GM21786 (cell line): ENCODE data around the gene GAS6.
"Not testable (repeated sequence)": the region's sequence is repeated elsewhere in the genome, so short reads cannot be mapped to it uniquely, and the experiment has no call there.

Source experiments
- ATAC-seq: cut with Tn5 transposase; IDR thresholded peaks from one replicate; pipeline ENCODE4 v1.9.1; 2021; ENCODE audit not compliant: unreplicated experiment

Gene GAS6

GRCh38 chr13:113863524-113864272, at the start of gene GAS6:
GAS6 (minus strand) TSS chr13:113864076; CDS start chr13:113863920, 156 bp downstream.
- ATAC-seq = no peak

DNA sequence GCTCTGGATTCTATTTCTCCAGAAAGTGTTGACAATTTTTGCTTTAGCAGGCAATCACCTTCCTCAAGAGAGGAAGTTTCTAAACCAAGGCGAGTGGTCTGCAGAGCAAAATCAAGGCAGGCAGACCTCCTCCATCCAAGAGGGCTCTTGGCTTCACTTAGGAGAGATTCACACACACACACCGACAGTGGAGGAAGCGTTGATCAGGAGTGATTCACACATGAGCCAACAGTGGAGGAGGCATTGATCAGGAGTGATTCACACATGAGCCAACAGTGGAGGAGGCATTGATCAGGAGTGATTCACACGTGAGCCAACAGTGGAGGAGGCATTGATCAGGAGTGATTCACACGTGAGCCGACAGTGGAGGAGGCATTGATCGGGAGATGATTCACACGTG, 49.5 kb upstream of the GAS6 start:
- ATAC-seq = not testable (repeated sequence)

- ATAC-seq = no peak
Measured at GRCh38 chr13:113912596-113912995, 48.7 kb upstream of the GAS6 start.

DNA sequence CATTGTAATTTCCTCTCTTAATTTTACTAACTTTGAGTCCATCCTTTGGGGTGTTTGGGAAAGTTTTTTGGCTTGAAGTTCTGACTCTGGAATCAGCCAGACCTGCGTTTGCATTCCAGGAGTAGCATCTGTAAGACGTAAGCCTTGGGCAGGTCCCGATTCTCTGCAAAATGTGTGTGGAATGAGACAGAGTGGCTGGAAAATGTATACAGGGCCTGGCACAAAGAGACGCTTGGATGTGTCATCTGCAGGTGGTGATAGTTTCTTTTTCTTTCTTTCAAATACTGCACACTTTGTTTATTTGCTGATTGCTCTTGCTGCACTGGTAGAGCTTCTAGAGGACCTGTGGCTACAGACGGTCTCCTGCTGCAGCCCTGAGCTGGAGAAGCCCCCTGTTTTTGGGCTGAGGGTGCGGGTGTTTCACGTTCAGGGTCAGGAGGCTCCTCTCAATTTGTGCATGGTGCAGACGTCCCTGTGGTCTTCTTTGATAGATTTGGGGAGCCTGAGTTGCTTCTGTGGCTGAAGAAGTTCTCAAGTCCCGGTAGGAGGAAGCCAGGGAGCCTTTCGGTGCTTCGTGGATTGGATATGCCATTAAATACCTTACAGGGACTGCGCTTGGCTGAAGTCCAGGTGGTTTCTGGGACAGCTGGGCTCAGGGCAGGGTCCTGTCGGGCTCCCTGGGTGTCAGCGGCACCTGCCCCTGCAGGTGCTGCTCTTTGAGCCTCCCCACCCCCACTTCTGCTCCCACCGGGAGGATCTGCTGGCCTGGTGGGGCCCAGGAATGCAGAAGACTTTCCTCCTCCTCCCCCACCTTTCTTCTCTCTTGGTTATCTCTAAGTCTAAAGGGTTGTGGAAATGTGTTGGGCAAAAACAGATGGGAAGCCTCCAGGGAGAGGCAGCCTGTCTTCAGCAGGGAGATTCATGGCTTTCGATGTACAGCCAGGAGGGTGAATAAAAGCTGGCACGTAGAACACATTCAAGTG, 44.0 kb upstream of the GAS6 start:
- no peak for ATAC-seq

DNA sequence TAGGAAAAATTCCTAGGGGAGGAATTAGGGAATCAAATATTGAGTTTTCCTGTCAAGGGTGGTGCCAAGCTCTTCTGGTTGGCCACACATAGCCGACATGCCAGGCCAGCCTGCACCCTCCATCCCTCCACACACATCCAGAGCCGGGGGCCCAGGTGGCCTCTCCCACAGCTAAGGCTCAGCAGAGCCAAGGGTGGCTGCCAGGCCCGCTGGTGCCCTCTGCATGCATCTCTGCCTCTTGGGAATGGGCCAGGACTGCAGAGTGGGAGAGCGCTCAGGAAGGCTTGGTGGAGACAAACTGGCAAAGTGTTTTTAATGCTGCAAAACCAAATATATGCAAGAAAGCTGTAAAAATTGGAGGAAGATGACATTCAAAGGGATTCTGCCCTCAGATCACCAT, 42.7 kb upstream of the GAS6 start:
- no peak for ATAC-seq

- ATAC-seq = no peak
Measured at GRCh38 chr13:113905942-113906341, 42.1 kb upstream of the GAS6 start.

- ATAC-seq = no peak
Measured at GRCh38 chr13:113905018-113905417, 41.1 kb upstream of the GAS6 start.

GRCh38 chr13:113904411-113904810, 40.5 kb upstream of the GAS6 start:
- ATAC-seq = no peak

GRCh38 chr13:113903912-113904311, 40.0 kb upstream of the GAS6 start:
- ATAC-seq = no peak

DNA sequence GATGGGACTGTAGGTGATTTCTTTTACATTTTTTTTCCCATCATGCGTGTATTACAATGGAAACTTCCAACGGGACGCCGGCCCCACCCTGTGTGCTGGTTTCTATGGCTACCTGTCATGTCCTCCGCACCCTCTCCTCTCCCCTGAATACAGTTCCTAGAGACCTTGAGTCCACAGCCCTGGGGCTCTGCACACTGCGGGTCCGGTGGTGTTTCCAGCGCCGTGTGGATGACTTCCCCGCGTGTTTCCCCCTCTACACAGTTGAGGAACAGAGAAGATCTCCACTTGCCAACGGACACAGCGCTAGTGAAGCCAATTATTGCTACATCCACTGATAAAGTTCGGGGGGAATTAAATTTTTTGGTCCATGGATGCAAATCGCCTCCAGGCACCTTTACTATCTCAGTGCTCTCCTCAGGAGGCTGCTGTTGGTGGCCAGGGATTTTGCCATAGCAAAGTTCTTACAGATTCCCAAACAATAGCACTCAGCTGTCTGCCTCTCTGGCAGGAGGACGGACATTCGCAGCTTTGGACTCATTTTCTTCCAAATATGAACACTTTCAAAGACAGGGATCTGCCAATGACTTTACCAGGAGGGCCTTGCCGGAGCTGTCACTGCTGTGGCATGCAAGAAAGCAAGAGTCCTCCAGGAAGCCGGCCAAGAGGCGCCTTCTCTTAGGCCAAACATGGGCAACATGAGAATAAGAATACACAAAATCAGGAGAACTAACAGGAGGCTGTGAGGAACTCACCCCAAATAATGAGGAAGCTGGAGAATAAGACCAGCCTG, 39.3 kb upstream of the GAS6 start:
- no peak for ATAC-seq

- ATAC-seq = no peak
Measured at GRCh38 chr13:113902481-113902880, 38.6 kb upstream of the GAS6 start.

DNA sequence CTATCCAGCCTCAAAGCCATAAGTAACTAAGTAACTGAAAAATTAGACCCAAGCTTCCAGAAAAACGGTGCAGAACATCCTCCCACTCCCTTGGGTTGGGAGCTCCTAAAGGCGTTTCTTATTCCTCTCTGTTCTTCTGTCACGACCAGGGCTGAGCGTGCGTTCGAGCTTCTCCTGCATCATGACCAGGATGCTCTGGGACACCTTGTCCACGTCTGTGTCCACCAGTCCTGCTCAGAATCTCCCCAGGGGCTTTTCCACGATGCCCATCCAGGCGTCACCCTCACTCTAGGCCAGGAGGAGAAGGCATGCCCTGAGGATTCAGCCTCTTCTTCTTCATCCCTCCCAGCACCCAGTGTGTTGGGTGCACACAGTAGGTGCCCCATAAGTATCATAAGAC, 37.8 kb upstream of the GAS6 start:
- no peak for ATAC-seq

DNA sequence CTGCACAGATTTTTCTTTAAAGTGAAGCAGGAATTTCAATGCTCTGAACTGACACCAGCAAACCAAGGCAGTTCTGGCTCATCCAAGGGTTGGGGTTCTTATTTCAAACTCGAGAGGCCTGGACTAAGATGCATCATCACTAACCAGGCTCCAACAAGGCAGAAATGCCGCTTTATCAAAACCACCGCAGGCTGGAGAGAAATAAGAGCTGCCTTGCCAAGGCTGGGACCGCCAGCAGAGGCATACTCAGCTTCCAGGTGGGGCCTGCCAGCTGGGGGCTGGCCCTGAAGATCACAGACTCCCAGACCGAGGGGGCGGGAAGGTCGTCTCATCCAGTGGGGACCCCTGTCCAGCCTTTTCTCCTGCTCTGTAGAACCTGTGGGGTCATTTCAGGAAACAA, 37.4 kb upstream of the GAS6 start:
- no peak for ATAC-seq

GRCh38 chr13:113900646-113901045, 36.8 kb upstream of the GAS6 start:
- no peak for ATAC-seq

DNA sequence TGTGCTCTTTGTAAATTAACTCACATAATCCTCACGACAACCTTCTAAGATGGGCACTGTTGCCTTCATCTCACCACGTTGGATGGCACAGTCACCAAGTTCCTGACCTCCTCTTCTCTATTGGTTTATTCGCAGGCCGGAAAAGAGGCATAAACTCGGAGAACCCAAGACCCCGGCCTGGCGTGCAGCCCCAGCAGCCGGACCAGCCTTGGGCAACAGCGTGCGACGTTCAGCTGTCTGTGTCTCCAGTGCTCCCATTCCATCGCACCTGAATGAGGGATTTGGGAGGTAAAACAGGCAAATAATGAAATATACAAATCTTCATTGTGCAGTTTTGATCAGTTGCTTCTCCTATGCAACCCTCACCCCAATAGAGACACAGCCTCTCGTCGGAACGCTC, 34.5 kb upstream of the GAS6 start:
- no peak for ATAC-seq

- ATAC-seq = no peak
Measured at GRCh38 chr13:113897966-113898365, 34.1 kb upstream of the GAS6 start.

GRCh38 chr13:113897161-113897560, 33.3 kb upstream of the GAS6 start:
- no peak for ATAC-seq

- no peak for ATAC-seq
Measured at GRCh38 chr13:113895436-113895835, 31.6 kb upstream of the GAS6 start.

GRCh38 chr13:113890774-113891480, 27.1 kb upstream of the GAS6 start:
- no peak for ATAC-seq

DNA sequence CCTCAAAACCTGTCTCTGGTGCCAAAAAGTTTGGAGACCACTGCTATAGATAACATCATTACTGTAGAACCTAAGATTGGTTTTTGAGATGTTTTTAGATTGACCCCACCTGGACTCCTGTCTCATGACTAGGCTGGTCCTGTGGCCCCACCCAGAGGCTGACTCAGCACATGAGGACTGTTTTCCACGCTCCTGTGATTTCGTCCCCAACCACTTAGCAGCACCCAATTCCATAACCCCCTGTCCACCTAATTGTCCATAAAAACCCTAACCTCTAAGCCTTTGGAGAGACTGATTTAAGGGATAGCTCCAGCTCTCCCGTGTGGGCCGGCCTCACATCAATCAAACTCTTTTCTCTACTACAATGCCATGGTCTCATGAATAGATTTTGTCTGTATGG, 25.6 kb upstream of the GAS6 start:
- no peak for ATAC-seq
